GM12878 (cell line): ENCODE measurements around the gene ZSCAN23. TPM values are rescaled to one million over a fixed set of nuclear protein-coding genes. Genes with fewer than 3 reads are reported as not detected.

Source experiments
- ASH2L ChIP-seq: fragments of 300-600, 200-600 bp; sonication (generic); IDR thresholded peaks from 2 replicates; pipeline ENCODE4 v1.6.1; 2017; ENCODE audit warnings: low read depth, mild to moderate bottlenecking, borderline replicate concordance
- ATF3 ChIP-seq: IDR thresholded peaks from 2 replicates; pipeline ENCODE4 v1.6.1; 2011; ENCODE audit warnings: low read depth, mild to moderate bottlenecking, low read length, moderate library complexity, borderline replicate concordance; ENCODE audit errors: extremely low read depth
- BACH1 ChIP-seq: fragments of 450-650 bp; IDR thresholded peaks from 2 replicates; pipeline ENCODE4 v1.6.1; 2017; ENCODE audit warnings: mild to moderate bottlenecking, borderline replicate concordance
- CBFB ChIP-seq: IDR thresholded peaks from 2 replicates; pipeline ENCODE4 v1.6.1; 2016; ENCODE audit warnings: antibody characterized with exemption, low read depth
- CHD2 ChIP-seq: IDR thresholded peaks from 2 replicates; pipeline ENCODE4 v1.6.1; 2011; ENCODE audit warnings: low read depth, low read length, improper control_type of control experiment, borderline replicate concordance
- CREM ChIP-seq: IDR thresholded peaks from 2 replicates; pipeline ENCODE4 v1.6.1; 2014; ENCODE audit warnings: antibody characterized with exemption, low read depth
- DPF2 ChIP-seq: fragments of 450-650 bp; IDR thresholded peaks from 2 replicates; pipeline ENCODE4 v1.6.1; 2017; ENCODE audit warnings: mild to moderate bottlenecking
- ESRRA ChIP-seq: IDR thresholded peaks from 2 replicates; pipeline ENCODE4 v1.6.1; 2012; ENCODE audit warnings: mild to moderate bottlenecking, low read length, improper control_type of control experiment
- EZH2 ChIP-seq: IDR thresholded peaks from 2 replicates; pipeline ENCODE4 v1.6.1; 2012; ENCODE audit warnings: low read depth, mild to moderate bottlenecking, control low read depth, inconsistent platforms, low read length, borderline replicate concordance; ENCODE audit not compliant: control insufficient read depth
- HCFC1 ChIP-seq: fragments of 150-350 bp; IDR thresholded peaks from 2 replicates; pipeline ENCODE4 v1.6.1; 2014; ENCODE audit warnings: low read length
- HDGF ChIP-seq: fragments of 450-650 bp; IDR thresholded peaks from 2 replicates; pipeline ENCODE4 v1.6.1; 2016; ENCODE audit warnings: antibody characterized with exemption
- KDM1A ChIP-seq: fragments of 200-600 bp; sonication (generic); IDR thresholded peaks from 2 replicates; pipeline ENCODE4 v1.6.1; 2016; ENCODE audit warnings: borderline replicate concordance
- LARP7 ChIP-seq: fragments of 450-650 bp; IDR thresholded peaks from 2 replicates; pipeline ENCODE4 v1.6.1; 2017; ENCODE audit warnings: mild to moderate bottlenecking
- NFXL1 ChIP-seq: fragments of 450-650 bp; IDR thresholded peaks from 2 replicates; pipeline ENCODE4 v1.6.1; 2017; ENCODE audit warnings: antibody characterized with exemption, mild to moderate bottlenecking, borderline replicate concordance
- PAX8 ChIP-seq: fragments of 450-650 bp; IDR thresholded peaks from 2 replicates; pipeline ENCODE4 v1.6.1; 2017; ENCODE audit warnings: mild to moderate bottlenecking, moderate library complexity
- SMAD1 ChIP-seq: fragments of 450-650 bp; IDR thresholded peaks from 2 replicates; pipeline ENCODE4 v1.6.1; 2018; ENCODE audit warnings: mild to moderate bottlenecking, low read depth; ENCODE audit not compliant: partially characterized antibody
- SPI1 ChIP-seq: IDR thresholded peaks from 2 replicates; pipeline ENCODE4 v1.6.1; 2011; ENCODE audit warnings: low read depth, mild to moderate bottlenecking, low read length, moderate library complexity, borderline replicate concordance; ENCODE audit not compliant: insufficient read depth
- SREBF2 ChIP-seq: IDR thresholded peaks from 2 replicates; pipeline ENCODE4 v1.6.1; 2012; ENCODE audit warnings: mild to moderate bottlenecking, low read length
- TAF1 ChIP-seq: IDR thresholded peaks from 2 replicates; pipeline ENCODE4 v1.6.1; 2011; ENCODE audit warnings: mild to moderate bottlenecking, low read depth, low read length, borderline replicate concordance
- YY1 ChIP-seq: IDR thresholded peaks from 2 replicates; pipeline ENCODE4 v1.6.1; 2011; ENCODE audit warnings: low read depth, mild to moderate bottlenecking, low read length
- ZSCAN29 ChIP-seq: fragments of 450-650 bp; IDR thresholded peaks from 2 replicates; pipeline ENCODE4 v1.6.1; 2017; ENCODE audit warnings: mild to moderate bottlenecking, moderate library complexity
- polyA plus RNA-seq, 11 experiments: library from polyadenylated mRNA; depleted of rRNA in 4 of 11; unstranded in 6 of 11; stranded (reverse) in 5 of 11; fragments of >200 nt; fragmentation: Nextera tagmentation in 4 of 11; fragmentation: Illumina TruSeq in 1 of 11; extraction: Ambion mirVana in 4 of 11; extraction: Trizol in 1 of 11; gene quantifications; 1 replicate in 1 of 11; 2 replicates in 10 of 11; pipeline versions ENCODE4 v1.2.1 to v1.2.3, GENCODE V29; 2011 to 2016; ENCODE audit warnings: inconsistent platforms in 2 of 11, missing spikeins in 2 of 11, low read depth in 1 of 11
- total RNA-seq, 4 experiments: library from RNA; depleted of rRNA in 3 of 4; stranded (reverse); fragments of >200 nt in 3 of 4; fragmentation: Illumina TruSeq in 1 of 4; extraction: Trizol in 1 of 4; gene quantifications; 2 replicates each; pipeline versions ENCODE4 v1.2.1 to v1.2.3, GENCODE V29; 2013 to 2021
- TF ChIP-seq, protein P1 (sequence below): fragments of 450-650 bp; IDR thresholded peaks from 2 replicates; pipeline ENCODE4 v1.6.1; 2018; ENCODE audit warnings: borderline replicate concordance, mild to moderate bottlenecking; ENCODE audit not compliant: partially characterized antibody
- TF ChIP-seq, protein P2 (sequence below): fragments of 450-650 bp; formaldehyde crosslinking; IDR thresholded peaks from 2 replicates; pipeline ENCODE4 v1.4.0; 2020; ENCODE audit warnings: mild to moderate bottlenecking, moderate library complexity
- TF ChIP-seq, protein P3 (sequence below): IDR thresholded peaks from 2 replicates; pipeline ENCODE4 v1.6.1; 2011; ENCODE audit warnings: mild to moderate bottlenecking, low read depth, low read length, moderate library complexity; ENCODE audit not compliant: insufficient replicate concordance

Gene ZSCAN23
- total and polyA plus RNA-seq, 10 of the 15 experiments (the other 5 are each of a cell fraction or from before 2014, with no cell fraction given): 0.04 to 2.3 (median 0.84) TPM

DNA sequence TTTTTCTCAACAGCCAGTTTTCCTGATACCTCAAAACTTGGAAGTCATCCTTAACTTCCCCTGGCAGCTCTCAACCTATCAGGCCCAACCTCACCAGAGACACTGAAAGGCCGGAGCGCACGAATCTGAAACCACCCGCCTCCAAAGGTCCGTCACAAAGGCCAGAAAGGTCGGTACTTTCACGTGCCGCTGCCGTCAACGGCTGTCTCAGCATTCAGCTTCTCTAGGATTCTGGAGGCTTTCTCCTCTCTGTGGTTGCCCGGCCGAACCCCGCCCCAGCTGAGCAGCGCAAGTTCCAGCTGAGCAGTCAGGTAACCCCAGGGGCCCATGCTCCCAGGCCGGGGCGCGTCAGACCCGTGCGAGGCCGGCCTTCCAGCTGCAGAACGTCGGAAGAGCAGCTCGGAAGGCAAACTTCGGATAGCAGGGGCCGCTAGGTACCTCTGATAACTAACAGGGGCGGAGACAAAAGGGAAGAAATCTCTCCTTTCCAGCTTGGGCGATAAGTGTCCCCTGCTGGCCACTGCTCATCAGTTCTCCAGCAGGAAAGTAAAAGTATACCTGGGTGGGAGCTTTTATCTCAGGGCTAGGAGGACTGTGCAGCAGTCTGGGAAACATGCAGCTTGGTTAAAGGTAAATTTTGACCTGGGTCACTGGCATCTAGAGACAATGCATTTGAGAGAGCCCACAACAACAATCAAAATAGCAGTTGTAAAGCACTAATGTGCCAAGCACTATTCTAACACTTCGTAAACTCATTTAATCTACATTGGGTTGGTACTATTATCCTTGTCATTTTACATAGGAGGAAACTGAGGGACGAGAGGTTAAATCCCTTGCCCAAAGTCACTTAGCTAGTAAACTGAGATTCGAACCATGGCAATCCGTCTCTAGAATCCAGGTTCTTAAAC lies 59.8 kb downstream of the ZSCAN23 start (continued):
- TF ChIP-seq, protein P1, sequence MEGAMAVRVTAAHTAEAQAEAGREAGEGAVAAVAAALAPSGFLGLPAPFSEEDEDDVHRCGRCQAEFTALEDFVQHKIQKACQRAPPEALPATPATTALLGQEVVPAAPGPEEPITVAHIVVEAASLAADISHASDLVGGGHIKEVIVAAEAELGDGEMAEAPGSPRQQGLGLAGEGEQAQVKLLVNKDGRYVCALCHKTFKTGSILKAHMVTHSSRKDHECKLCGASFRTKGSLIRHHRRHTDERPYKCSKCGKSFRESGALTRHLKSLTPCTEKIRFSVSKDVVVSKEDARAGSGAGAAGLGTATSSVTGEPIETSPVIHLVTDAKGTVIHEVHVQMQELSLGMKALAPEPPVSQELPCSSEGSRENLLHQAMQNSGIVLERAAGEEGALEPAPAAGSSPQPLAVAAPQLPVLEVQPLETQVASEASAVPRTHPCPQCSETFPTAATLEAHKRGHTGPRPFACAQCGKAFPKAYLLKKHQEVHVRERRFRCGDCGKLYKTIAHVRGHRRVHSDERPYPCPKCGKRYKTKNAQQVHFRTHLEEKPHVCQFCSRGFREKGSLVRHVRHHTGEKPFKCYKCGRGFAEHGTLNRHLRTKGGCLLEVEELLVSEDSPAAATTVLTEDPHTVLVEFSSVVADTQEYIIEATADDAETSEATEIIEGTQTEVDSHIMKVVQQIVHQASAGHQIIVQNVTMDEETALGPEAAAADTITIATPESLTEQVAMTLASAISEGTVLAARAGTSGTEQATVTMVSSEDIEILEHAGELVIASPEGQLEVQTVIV: no peak
- no peak for TF ChIP-seq CBFB
- TF ChIP-seq ZSCAN29: no peak
- TF ChIP-seq SMAD1: no peak
- no peak for TF ChIP-seq KDM1A
- 0 out of 2 replicates have a peak, but pooled peaks have one; percentile 38 for TF ChIP-seq BACH1
- TF ChIP-seq ESRRA: no peak
- TF ChIP-seq HDGF: peak; percentile 89
- TF ChIP-seq ATF3: no peak
- no peak for TF ChIP-seq LARP7
- no peak for TF ChIP-seq SPI1
- no peak for TF ChIP-seq PAX8
- TF ChIP-seq YY1: no peak
- peak; percentile 81 for TF ChIP-seq CREM
- TF ChIP-seq CHD2: peak; percentile 49; the same call in 1 of the 2 replicates
- TF ChIP-seq, protein P2, sequence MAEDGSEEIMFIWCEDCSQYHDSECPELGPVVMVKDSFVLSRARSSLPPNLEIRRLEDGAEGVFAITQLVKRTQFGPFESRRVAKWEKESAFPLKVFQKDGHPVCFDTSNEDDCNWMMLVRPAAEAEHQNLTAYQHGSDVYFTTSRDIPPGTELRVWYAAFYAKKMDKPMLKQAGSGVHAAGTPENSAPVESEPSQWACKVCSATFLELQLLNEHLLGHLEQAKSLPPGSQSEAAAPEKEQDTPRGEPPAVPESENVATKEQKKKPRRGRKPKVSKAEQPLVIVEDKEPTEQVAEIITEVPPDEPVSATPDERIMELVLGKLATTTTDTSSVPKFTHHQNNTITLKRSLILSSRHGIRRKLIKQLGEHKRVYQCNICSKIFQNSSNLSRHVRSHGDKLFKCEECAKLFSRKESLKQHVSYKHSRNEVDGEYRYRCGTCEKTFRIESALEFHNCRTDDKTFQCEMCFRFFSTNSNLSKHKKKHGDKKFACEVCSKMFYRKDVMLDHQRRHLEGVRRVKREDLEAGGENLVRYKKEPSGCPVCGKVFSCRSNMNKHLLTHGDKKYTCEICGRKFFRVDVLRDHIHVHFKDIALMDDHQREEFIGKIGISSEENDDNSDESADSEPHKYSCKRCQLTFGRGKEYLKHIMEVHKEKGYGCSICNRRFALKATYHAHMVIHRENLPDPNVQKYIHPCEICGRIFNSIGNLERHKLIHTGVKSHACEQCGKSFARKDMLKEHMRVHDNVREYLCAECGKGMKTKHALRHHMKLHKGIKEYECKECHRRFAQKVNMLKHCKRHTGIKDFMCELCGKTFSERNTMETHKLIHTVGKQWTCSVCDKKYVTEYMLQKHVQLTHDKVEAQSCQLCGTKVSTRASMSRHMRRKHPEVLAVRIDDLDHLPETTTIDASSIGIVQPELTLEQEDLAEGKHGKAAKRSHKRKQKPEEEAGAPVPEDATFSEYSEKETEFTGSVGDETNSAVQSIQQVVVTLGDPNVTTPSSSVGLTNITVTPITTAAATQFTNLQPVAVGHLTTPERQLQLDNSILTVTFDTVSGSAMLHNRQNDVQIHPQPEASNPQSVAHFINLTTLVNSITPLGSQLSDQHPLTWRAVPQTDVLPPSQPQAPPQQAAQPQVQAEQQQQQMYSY: no peak
- TF ChIP-seq ASH2L: no peak
- TF ChIP-seq SREBF2: no peak
- no peak for TF ChIP-seq EZH2
- TF ChIP-seq TAF1: no peak
- TF ChIP-seq, protein P3, sequence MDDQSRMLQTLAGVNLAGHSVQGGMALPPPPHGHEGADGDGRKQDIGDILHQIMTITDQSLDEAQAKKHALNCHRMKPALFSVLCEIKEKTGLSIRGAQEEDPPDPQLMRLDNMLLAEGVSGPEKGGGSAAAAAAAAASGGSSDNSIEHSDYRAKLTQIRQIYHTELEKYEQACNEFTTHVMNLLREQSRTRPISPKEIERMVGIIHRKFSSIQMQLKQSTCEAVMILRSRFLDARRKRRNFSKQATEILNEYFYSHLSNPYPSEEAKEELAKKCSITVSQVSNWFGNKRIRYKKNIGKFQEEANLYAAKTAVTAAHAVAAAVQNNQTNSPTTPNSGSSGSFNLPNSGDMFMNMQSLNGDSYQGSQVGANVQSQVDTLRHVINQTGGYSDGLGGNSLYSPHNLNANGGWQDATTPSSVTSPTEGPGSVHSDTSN: no peak
- TF ChIP-seq HCFC1: peak; percentile 45; the same call in 1 of the 2 replicates
- TF ChIP-seq NFXL1: no peak
- peak; percentile 51; the same call in 1 of the 2 replicates for TF ChIP-seq DPF2
